ENCODE results near the gene WNT7A. TPM values are rescaled to one million over a fixed set of nuclear protein-coding genes. Genes with fewer than 3 reads are reported as not detected.

Gene WNT7A
- total RNA-seq, 2 experiments from 2014 or later: 0.09 TPM; not detected in 1

DNA sequence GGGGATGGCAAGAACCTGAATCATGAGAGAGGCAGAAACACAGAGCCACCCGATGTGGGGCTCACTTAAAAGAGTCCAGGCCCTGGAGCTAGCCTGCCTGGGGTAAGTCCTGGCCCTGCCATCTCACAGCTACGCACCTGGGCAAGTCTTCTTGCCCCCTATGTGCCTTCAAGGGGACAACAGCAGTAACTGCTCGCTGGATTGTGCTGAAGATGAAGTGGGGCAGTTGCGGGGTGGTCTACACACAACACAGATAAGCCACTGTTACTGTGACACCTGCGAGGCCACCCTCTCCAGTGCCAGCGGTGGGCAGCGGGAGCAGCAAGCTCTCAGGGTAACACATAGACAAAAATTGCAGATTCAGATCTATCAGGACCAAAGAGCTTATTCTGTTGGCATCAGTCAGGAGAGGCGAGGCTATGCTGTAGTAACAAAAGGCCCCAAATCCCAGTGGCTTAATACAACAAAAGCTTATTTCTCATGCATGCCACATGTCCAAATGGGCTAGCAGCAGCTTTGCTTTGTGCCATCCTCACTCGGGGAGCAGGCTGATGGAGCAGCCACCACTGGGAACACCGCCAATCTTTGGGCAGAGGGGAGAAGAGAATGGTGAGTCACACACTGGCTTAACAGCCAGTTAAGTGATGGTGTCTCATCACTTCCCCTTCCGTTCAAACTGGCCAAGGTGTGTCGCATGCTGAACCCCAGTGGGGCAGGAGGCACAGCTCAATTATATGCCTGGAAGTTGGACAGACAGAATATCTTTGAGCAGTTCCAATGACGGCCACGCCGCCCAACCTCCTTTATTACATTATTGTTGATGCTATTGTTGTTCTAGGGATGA, 78.3 kb downstream of the WNT7A start:
- Mint-ChIP-seq H3K27ac (no peak overlapping the region), H3K36me3 (ENCODE audit: low read depth) (no peaks in the 10 kb centered on the region), H3K4me1 (ENCODE audit: low read depth) (peaks cover 4% of the 10 kb centered on the region), H3K4me3 (no peak overlapping the region), H3K9me3 (peaks cover 6% of the 10 kb centered on the region), H3K27me3 (peaks cover 2% of the 10 kb centered on the region)
- POLR2A ChIA-PET: no interaction called here
- intact Hi-C loops (cut with micrococcal nuclease): no loop called here
- TF ChIP-seq, protein P1, sequence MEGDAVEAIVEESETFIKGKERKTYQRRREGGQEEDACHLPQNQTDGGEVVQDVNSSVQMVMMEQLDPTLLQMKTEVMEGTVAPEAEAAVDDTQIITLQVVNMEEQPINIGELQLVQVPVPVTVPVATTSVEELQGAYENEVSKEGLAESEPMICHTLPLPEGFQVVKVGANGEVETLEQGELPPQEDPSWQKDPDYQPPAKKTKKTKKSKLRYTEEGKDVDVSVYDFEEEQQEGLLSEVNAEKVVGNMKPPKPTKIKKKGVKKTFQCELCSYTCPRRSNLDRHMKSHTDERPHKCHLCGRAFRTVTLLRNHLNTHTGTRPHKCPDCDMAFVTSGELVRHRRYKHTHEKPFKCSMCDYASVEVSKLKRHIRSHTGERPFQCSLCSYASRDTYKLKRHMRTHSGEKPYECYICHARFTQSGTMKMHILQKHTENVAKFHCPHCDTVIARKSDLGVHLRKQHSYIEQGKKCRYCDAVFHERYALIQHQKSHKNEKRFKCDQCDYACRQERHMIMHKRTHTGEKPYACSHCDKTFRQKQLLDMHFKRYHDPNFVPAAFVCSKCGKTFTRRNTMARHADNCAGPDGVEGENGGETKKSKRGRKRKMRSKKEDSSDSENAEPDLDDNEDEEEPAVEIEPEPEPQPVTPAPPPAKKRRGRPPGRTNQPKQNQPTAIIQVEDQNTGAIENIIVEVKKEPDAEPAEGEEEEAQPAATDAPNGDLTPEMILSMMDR (IDR thresholded peaks at IDR 0.05): no peak
- CTCF ChIA-PET: no interaction called here
- ATAC-seq (no peak), DNase-seq (no peak)

DNA sequence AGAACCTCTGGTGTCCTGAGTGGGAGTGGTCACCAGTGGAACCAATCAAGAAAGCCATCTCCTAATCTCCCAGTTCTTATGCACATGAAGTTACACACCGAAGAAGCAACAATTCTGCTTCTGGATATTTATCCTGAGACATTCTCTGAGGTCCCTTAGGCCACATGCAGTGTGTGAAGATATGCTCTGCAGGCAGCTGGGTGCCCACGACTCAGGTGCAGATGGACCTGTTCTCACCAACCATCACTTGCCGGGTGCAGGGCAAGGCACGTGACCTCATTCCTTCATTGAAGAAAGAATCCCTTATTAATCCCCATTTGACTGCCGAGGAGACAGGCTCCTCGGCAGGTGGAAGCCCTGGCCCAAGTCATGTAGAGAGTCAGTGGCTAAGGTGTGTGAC, 79.8 kb downstream of the WNT7A start:
- H3K9me3 Mint-ChIP-seq: no peaks in the 10 kb centered on the region
- CTCF ChIA-PET: no interaction called here
- no peak overlapping the region for H3K27ac Mint-ChIP-seq
- ATAC-seq (no peak), DNase-seq (no peak)
- TF ChIP-seq, protein P1 (IDR thresholded peaks at IDR 0.05): no peak
- intact Hi-C loops (cut with micrococcal nuclease): no loop called here
- peaks cover 9% of the 10 kb centered on the region for H3K4me1 Mint-ChIP-seq (ENCODE audit: low read depth)
- no peaks in the 10 kb centered on the region for H3K36me3 Mint-ChIP-seq (ENCODE audit: low read depth)
- no peaks in the 10 kb centered on the region for H3K27me3 Mint-ChIP-seq
- H3K4me3 Mint-ChIP-seq: no peak overlapping the region
- POLR2A ChIA-PET: interaction anchor here (0.6 kb wide), 1 partner anchor 258 kb away, joined by 3 read pairs; no protein-coding TSS in a partner anchor

DNA sequence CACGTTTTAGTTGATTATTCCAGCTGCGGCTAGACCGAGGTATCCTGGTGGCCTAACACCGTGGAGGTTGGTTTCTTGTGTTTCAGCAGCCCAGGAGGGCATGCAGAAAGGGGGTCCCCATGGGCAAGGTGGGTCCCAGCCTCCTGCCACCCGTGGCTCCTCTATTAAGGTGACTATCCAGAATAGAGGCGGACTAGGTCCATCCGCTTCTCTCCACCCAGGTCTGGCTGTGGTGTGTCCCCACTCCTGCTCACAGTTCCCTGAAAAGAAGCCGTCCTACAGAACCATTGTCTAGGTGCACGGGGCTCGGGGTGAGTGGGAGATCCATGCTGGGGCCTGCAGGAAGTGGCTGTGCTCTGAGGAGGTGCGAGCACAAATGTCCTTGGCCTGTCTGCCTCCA, 81.5 kb downstream of the WNT7A start:
- POLR2A ChIA-PET: no interaction called here
- Mint-ChIP-seq H3K27ac (no peak overlapping the region), H3K4me3 (no peak overlapping the region), H3K27me3 (no peaks in the 10 kb centered on the region), H3K4me1 (ENCODE audit: low read depth) (peaks cover 9% of the 10 kb centered on the region), H3K36me3 (ENCODE audit: low read depth) (no peaks in the 10 kb centered on the region), H3K9me3 (no peaks in the 10 kb centered on the region)
- CTCF ChIA-PET: no interaction called here
- TF ChIP-seq, protein P1 (IDR thresholded peaks at IDR 0.05): no peak
- intact Hi-C loops (cut with micrococcal nuclease): no loop called here
- no peak for ATAC-seq
- DNase-seq: no peak

DNA sequence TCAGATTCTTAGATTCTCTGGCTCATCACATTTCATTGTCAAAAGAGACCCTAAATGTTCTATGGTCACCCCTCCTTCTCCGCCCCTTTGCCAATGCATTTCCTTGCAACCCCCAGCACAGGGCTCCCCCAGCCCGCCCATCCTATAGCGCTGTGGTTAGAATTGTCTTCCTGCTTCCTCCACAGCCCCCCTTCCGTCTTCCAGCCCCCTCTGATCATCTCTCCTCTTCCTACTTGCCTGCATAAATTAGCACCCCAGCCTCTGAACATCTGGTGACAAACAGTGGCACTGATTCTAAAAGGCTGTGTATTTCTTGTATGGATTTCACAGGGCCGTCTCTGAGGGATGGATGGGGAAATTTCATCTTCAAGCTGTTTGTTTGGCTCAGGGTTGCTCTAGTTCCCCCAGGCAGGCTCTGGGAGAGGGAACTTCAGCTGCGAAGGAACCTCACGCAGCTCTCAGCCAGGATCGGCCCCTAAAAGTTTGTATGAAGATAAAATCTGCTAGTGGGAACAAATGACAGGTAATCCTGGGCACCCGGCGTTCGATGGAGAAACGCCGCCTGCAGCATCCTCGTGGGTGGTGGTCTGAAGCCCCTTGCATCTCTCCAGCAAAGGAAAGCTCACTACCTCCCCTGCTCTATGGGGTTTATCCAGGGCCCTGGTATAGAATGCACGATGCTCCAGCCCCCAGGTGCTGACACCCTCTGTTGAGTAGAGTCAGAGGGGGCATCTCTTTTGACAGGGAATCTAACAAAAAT, 83.0 kb downstream of the WNT7A start:
- TF ChIP-seq, protein P1 (IDR thresholded peaks at IDR 0.05): no peak
- ATAC-seq (no peak), DNase-seq (no peak)
- ChIA-PET POLR2A (interaction anchor here (0.8 kb wide), 1 partner anchor 8 kb away, joined by 3 read pairs; no protein-coding TSS in a partner anchor), CTCF (interaction anchor here (1.5 kb wide), 1 partner anchor 84 kb away, joined by 3 read pairs; no protein-coding TSS in a partner anchor)
- H3K27me3 Mint-ChIP-seq: no peaks in the 10 kb centered on the region
- no peaks in the 10 kb centered on the region for H3K9me3 Mint-ChIP-seq
- intact Hi-C loops (cut with micrococcal nuclease): no loop called here
- no peak overlapping the region for H3K27ac Mint-ChIP-seq
- H3K4me1 Mint-ChIP-seq (ENCODE audit: low read depth): peaks cover 9% of the 10 kb centered on the region
- H3K4me3 Mint-ChIP-seq: no peak overlapping the region
- H3K36me3 Mint-ChIP-seq (ENCODE audit: low read depth): no peaks in the 10 kb centered on the region

DNA sequence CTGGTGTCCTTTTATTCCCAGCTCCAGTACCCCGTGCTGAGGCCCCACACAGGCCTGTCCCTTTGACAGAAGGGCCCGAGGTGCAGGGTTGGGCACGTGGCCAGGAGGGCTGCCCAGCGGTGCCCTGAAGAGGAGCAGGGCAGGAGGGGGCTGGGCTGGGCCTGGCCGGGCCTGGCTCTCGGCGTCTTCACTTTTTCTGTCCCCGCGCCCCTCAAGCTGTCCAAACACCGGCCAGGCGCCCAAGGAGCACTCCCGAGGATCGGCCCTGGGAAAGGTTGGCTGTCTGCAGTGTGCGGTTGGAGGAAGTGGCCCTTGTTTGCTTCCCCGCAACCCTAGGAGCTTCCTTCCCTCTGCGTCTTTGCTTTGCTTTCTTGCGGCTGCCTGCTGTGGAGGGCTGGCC, 84.1 kb downstream of the WNT7A start:
- Mint-ChIP-seq H3K36me3 (ENCODE audit: low read depth) (no peaks in the 10 kb centered on the region), H3K27me3 (no peaks in the 10 kb centered on the region), H3K9me3 (no peaks in the 10 kb centered on the region), H3K4me1 (ENCODE audit: low read depth) (peaks cover 9% of the 10 kb centered on the region), H3K4me3 (no peak overlapping the region), H3K27ac (no peak overlapping the region)
- TF ChIP-seq, protein P1 (IDR thresholded peaks at IDR 0.05): no peak
- POLR2A ChIA-PET: interaction anchor here (0.8 kb wide), 1 partner anchor 9 kb away, joined by 3 read pairs; no protein-coding TSS in a partner anchor
- intact Hi-C loops (cut with micrococcal nuclease): no loop called here
- DNase-seq: no peak
- no peak for ATAC-seq
- CTCF ChIA-PET: no interaction called here

All from activated CD8-positive, alpha-beta T cell treated with anti-CD3 and anti-CD28 coated beads for 36 hours (primary cell).